GM21526 (cell line): ENCODE data around the gene CATSPERD.
"Not testable (repeated sequence)": the region's sequence is repeated elsewhere in the genome, so short reads cannot be mapped to it uniquely, and the experiment has no call there.

Source experiments
- ATAC-seq: cut with Tn5 transposase; IDR thresholded peaks from one replicate; pipeline ENCODE4 v1.9.1; 2021; ENCODE audit warnings: moderate library complexity; ENCODE audit not compliant: unreplicated experiment, low FRiP score

Gene CATSPERD

DNA sequence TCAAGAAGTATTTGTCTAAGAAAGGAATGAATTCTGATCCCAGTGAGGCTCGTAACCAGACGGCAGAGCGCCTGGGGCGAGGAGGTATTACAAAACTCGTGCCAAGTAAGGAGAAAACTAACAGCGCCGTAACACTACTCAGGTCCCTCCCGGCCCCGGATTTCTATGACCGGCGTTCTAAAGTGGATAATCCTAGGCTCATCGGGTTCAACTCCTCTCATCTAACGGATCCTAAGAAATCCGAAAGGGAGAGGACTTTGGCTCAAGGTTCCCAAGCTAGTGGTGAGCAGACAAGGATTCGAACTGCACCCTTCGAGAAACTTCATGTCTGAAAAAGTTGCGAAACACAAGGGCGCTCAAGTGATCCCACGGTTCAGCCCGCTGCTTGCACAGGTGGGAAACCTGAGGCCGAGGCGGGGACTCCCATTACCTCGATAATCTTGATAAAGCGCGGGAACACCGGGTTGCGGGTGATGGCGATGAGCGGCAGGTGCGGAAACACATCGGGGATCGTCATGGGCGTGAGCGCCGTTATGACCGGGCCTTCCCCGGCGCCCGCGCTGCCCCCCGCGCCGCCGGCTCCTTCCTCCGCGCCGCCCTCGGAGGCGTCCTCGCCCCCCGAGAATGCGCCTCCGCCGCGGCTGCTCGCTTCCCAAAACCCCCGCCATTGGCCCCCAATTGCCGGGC is 1.0 kb upstream of the CATSPERD start:
- no peak for ATAC-seq

DNA sequence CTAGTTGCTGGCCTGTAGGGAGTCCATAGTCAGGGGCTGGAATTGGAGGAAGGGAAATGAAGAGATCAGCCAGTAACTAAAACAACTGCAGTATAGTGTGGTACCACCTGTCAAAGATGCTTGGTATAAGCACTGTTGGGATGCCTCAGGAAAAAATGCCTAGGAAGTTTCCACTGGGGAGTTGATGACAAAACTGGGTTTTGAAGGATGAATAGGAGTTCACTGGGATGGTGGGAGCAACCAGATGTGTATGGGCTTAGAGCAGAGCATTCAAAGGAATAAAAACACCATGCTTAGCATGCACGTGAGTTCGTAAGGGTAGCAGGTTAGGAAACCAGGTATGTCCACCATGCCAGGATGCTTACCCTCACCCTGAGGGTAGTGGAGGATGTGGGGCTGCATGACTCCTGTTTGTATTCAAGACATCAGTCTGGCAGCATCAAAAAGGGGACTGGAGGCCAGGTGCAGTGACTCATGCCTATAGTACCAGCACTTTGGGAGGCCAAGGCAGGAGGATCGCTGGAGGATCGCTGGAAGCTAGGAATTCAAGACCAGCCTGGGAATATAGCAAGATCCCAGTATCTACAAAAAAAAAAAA is 7.1 kb downstream of the CATSPERD start:
- no peak for ATAC-seq

DNA sequence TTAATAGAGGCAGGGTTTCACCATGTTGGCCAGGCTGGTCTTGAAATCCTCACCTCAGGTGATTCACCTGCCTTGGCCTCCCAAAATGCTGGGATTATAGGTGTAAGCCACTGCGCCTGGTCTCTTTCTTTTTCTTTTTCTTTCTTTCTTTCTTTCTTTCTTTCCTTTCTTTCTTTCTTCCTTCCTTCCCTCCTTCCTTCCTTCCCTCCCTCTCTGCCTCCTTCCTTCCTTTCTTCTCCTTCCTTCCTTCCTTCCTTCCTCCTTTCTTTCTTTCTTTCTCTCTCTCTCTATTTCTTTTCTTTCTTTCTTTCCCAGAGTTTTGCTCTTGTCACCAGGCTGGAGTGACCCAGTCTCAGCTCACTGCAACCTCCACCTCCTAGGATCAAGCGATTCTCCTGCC is 12.7 kb downstream of the CATSPERD start:
- not testable (repeated sequence) for ATAC-seq

DNA sequence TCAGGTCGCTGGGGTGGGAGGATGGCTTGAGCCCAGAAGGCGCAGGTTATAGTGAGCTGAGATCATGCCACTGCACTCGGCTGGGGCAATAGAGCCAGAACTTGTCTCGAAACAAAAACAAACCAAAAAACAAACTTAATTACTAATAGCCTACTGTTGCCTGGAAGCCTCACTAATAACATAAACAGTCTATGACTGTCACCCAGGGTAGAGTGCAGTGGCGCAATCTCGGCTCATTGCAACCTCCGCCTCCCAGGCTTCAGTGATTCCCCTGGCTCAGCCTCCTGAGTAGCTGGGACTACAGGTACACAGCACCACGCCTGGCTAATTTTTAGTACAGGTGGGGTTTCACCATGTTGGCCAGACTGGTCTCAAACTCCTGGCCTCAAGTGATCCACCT is 18.0 kb downstream of the CATSPERD start:
- no peak for ATAC-seq

DNA sequence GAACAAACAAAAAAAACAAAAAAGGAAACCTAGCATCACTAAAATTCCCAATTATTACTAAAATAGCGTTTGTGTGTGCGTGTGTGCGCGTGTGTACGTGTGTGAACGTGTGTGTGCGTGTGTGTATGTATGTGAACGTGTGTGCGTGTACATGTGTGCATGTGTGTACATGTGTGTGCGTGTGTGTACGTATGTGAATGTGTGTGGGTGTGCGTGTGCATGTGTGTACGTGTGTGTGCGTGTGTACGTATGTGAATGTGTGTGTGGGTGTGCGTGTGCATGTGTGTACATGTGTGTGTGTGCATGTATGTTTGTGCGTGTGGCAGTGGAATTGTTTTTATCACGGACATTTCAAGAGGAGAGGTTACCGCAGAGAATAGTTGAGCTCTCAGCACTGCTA is 21.6 kb downstream of the CATSPERD start:
- no peak for ATAC-seq

DNA sequence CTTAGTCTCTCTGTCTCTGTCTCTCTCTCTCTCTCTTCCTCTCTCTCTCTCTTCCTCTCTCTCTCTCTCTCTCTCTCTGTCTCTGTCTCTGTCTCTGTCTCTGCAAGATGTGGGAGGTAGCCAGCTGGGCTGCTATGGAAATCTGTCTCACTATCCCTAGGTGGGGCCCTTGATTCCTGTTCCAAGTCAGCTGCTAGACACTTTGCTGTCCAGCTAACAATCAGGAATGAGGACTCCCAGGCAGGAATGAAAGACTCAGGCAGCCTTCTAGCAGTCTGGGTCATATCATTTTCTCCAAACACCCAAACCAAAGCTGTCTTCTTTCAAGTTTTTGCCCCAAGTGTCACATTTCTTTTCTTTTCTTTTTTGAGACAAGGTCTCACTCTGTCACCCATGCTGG is 23.2 kb downstream of the CATSPERD start:
- ATAC-seq = no peak

DNA sequence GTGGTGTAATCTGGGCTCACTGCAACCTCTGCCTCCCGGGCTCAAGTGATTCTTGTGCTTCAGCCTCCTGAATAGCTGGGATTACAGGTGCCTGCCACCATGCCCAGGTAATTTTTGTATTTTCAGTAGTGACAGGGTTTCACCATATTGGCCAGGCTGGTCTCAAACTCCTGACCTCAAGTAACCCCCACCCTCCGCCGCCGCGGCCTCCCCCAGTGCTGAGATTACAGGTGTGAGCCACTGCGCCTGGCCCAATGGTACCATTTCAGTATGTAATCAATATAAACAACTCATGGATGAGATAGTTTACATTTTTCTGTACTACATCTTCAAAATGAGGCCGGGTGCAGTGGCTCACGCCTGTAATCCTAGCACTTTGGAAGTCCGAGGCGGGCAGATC is 24.6 kb downstream of the CATSPERD start:
- ATAC-seq = not testable (repeated sequence)

DNA sequence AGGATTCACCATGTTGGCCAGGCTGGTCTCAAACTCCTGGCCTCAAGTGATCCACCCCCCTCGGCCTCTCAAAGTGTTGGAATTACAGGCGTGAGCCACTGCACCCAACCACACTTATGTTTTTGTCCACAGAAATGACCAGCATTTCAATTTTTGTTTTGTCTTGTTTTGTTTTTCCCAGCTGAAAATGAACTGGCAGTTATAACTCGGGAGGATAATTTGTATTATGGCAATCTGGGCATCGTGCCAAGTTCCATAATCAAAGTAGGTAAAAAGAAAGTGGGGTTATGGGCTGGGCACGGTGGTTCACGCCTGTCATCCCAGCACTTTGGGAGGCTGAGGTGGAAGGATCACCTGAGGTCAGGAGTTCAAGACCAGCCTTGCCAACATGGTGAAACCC is 28.5 kb downstream of the CATSPERD start:
- ATAC-seq = not testable (repeated sequence)

DNA sequence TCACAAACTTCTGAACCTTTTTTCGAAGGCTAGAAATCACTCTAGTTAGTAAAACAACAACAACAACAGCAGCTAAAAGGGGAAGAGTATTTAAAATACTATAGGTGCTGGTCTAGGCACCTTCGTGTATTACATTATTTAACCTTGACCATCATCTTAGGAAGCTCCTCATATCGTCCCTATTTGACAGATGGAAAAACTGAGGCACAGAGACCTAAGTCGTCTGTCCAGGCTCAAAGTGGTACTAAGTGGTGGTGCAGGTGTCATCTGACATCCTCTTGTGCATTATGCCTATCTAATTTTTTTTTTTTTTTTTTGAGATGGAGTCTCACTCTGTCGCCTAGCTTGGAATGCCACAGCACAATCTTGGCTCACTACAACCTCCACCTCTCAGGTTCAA is 29.1 kb downstream of the CATSPERD start:
- no peak for ATAC-seq

DNA sequence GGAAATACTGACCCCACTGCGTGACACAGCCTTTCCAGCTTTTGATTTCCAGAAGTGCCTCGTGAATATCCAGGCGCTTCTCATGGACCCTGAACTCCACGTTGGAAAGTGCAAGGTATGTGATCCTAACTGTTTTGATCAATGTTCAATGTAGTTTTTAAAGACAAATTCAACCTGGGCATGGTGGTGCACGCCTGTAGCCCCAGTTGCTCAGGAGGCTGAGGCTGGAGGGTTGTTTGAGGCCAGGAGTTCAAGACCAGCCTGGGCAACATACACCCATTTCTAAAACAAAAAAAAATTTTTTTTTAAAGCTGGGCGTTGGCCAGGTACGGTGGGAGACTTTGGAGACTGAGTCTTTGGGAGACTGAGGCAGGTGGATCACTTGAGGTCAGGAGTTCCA is 31.3 kb downstream of the CATSPERD start:
- no peak for ATAC-seq

DNA sequence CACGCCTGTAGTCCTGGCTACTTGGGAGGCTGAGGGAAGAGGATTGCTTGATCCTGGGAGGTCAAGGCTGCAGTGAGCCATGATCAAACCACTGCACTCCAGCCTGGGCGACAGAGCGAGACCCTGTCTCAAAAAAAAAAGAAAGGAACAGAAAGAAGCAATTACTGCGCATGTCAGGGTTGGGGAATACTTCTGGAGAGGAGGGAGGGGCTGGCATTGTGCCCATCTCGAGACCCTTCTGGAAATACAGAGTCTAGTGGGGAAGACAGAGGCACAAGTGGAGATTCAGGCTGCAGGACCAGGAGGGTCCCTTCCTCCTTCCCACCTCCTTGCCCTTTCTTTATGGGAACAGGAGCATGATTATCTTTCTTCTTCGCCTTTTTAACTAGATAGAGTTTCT is 33.3 kb downstream of the CATSPERD start:
- ATAC-seq = no peak

DNA sequence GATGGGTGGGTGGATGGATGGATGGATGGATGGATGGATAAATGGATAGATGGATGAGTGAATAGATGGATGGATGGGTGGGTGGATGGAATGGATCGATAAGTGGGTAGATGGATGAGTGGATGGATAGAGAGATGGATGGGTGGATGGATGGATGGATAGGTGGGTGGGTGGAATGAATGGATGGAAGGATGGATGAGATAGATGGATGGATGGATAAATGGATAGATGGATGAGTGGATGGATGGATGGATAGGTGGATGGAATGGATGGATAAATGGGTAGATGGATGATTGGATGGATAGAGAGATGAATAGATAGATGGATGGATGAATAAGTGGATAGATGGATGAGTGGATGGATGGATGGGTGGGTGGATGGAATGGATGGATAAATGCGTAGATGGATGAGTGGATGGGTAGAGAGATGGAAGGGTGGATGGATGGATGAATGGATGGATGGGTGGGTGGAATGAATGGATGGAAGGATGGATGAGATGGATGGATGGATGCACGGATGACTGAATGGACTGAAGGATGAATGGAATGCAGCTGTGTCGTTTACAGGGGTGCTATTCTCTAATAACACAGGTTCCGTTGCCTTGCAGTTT is 42.3 kb downstream of the CATSPERD start:
- ATAC-seq = no peak

DNA sequence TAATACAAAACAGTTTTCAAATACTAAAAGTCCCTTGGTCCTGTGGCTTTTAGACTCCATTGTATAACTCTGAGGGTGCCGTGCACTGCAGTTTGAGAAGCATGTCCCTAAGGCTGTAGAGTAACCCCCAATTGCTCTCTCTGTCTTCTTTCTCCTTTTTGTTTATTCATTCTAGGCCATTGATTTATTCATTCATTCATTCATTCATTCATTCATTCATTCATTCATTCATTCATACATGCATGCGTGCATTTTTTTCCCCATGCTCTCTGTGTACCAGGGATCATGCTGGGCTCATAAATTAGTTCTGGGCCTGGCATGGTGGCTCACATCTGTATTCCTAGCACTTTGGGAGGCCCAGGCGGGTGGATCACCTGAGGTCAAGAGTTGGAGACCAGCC is 44.8 kb downstream of the CATSPERD start:
- ATAC-seq = no peak

DNA sequence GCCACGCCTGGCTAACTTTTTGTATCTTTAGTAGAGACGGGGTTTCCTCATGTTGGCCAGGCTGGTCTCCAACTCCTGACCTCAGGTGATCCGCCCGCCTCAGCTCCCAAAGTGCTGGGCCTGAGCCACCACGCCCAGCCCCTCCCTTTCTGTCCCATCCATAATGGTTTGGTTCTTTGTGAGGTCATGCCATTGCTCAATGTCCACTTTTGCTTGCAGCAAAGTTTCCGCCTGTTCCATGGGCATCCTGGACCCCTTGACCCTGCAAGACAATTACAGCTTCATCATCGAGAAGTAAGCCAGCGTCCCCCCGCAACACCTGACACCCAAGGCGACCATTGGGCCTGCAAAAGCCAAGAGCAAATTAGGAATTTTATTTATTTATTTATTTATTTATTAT is 47.5 kb downstream of the CATSPERD start:
- no peak for ATAC-seq

DNA sequence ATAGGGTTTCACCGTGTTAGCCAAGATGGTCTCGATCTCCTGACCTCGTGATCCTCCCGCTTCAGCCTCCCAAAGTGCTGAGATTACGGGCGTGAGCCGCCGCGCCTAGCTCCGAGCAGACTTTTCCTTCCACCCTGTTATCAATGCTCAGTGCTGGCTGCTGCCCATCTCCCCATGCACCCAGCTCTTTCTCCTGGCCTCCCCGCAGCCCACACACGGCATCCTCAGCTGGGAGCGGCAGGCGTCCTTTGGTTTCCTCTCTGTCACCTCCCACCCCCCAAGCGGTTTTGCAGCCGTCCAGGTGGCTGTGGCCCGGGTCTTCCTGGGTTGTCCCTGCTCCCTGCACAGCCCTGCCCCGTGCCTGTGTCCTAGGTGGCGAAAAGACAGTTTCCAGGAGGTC is 52.0 kb downstream of the CATSPERD start:
- ATAC-seq = no peak

DNA sequence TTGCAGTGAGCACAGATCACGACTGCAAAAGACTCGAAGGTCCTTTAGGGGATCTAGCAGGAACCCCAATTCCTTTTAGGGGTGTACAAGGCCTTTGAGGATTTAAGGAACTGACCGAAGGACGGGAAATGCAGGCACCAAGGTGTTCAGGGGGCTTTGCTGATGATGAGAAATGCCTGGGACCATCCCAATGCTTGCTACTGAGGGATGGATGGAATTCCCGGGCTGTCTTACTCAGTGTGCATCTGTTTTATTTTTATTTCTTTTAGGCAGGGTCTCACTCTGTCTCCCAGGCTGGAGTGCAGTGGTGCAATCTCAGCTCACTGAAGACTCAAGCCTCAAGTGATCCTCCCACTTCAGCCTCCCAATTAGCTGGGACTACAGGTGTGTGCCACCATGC is 52.8 kb downstream of the CATSPERD start:
- no peak for ATAC-seq

DNA sequence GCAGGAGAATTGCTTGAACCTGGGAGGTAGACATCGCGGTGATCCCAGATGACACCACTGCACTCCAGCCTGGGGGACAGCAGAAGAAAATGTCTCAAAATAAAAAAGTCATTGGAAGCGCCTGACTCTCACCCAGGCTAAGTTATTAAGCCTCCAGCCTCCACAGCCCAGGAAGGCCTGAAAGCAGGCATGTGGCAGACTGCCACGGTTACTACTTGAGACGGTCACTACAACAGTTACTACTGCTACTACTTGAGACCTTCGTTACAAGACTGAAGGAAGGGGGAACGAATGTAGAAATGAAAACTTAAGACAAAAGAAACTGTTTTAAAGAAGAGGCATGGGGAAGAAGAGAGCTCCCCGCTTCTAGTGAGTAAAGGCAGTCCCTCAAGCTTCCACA is 54.5 kb downstream of the CATSPERD start:
- ATAC-seq = no peak

DNA sequence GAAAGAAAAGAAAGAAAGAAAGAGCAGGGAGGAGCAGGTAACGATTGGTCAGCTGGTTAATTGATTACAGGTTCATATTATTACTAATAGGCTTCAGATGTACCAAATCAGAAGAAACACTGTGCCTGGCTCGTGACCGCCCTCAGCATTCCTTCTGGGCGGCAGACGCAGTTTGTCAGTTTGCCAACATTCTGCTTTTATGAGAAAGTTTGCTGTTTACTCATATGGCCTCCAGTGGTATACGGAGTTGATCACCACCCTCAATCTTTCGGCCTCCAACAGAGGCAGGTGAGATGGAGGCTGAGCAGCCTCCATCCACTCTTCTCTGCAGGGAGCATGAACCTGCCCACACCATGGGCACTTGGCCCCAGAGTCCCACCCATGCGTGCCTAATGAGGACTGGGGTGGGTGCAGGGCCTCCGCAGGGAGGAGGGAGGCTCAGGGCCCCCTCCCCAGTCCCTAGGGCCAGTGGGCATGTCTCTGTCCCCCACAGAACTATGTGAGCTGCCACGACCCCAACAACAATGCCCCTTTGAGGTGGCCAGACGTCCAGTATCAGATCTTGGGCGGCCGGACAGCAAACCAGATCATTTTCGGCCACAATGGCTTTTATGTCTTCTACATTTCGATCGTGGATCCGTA is 55.4 kb downstream of the CATSPERD start:
- ATAC-seq = no peak

DNA sequence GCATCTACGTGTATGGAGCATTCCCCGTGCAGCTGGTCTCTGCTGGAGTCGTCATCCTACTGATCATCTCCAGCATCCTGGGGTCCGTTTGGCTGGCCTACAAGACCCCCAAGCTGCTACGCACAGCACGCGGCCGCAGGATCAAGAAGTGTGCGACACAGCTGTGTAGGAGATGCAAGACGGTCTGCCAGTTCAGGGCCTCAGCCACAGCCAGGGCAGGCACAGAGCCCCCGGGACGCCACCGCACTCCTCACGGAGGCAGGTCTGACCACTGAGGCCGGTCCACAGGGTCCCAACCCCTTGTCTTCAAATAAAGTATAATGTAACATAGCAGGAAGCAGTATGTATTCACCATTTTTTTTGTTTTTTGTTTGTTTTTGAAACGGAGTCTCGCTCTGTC is 58.0 kb downstream of the CATSPERD start:
- no peak for ATAC-seq

DNA sequence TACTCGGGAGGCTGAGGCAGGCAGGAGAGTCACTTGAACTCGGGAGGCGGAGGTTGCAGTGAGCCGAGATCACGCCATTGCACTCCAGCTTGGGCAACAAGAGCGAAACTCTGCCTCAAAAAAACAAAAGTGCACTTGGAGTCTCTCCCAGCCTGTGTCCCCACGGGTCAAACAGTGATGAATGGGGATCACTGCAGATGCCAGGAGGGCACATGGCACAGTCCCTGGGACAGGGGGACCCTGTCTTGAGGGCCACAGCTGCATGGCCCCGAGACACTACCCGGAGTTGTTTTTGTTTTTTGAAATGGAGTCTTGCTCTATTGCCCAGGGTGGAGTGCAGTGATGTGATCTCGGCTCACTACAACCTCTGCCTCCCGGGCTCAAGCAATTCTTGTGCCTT is 60.5 kb downstream of the CATSPERD start:
- not testable (repeated sequence) for ATAC-seq

DNA sequence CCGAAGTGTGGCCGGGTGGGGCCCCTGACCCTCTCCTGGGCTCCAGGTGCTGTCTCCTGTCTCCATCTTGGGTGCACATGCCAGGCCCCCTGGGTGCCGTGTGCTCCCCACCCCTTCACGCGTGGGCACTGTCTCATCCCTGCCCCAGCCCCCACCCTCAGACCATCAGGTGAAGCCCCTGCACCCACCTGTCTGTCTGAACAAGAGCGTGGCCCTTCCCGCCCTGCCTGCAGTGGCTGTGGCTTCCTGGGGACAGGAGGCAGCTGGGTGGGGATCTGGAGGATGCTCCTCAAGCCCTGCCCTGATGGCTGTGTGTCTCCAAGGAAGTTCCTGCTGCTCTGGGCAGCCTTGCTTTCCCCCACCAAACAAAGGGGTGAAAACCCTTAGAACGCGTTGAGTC is 61.9 kb downstream of the CATSPERD start:
- ATAC-seq = no peak
